ENCODE measurements around the gene WASL. TPM values are rescaled to one million over a fixed set of nuclear protein-coding genes. Genes with fewer than 3 reads are reported as not detected.
"Not testable (repeated sequence)": the region's sequence is repeated elsewhere in the genome, so short reads cannot be mapped to it uniquely, and the experiment has no call there.

Gene WASL
- total RNA-seq, 2 donors from 2014 or later, result 37.2 to 43.5 TPM

DNA sequence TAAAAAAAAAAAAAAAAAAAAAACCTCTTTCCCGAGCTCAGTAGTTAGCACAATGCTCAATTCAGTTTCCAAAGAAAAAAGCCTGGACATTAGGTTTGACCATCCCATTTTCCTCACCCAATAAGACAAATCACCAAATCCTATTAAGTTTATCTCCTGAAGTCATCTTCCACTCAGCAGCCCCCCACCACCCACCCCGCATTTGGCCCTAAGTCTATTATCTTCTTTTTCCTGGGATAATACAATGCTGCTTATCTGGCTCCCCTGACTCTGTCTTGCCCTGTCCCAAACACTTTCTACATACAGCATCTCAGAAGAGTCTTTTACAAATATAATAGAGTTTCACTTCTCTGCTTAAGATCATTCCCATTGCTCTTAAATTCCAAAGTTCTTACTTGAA is 110.9 kb downstream of the WASL start:
- no peak overlapping the region for H3K4me3 ChIP-seq
- no peak for DNase-seq (ENCODE audit: low spot score)
- TF ChIP-seq, protein P1, sequence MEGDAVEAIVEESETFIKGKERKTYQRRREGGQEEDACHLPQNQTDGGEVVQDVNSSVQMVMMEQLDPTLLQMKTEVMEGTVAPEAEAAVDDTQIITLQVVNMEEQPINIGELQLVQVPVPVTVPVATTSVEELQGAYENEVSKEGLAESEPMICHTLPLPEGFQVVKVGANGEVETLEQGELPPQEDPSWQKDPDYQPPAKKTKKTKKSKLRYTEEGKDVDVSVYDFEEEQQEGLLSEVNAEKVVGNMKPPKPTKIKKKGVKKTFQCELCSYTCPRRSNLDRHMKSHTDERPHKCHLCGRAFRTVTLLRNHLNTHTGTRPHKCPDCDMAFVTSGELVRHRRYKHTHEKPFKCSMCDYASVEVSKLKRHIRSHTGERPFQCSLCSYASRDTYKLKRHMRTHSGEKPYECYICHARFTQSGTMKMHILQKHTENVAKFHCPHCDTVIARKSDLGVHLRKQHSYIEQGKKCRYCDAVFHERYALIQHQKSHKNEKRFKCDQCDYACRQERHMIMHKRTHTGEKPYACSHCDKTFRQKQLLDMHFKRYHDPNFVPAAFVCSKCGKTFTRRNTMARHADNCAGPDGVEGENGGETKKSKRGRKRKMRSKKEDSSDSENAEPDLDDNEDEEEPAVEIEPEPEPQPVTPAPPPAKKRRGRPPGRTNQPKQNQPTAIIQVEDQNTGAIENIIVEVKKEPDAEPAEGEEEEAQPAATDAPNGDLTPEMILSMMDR (IDR thresholded peaks at IDR 0.05), result no peak
- H3K36me3 ChIP-seq, result no peaks in the 10 kb centered on the region
- H3K27ac ChIP-seq, result no peak overlapping the region
- H3K4me1 ChIP-seq (ENCODE audit: control insufficient read depth in 1 of 2, low read depth in 2 of 2), result no peaks in the 10 kb centered on the region
- no peak for ATAC-seq (ENCODE audit: insufficient number of reproducible peaks, low FRiP score, low read depth)
- H3K27me3 ChIP-seq (replicated peaks; ENCODE audit: insufficient read depth), result no peaks in the 10 kb centered on the region
- no peaks in the 10 kb centered on the region for H3K9me3 ChIP-seq

DNA sequence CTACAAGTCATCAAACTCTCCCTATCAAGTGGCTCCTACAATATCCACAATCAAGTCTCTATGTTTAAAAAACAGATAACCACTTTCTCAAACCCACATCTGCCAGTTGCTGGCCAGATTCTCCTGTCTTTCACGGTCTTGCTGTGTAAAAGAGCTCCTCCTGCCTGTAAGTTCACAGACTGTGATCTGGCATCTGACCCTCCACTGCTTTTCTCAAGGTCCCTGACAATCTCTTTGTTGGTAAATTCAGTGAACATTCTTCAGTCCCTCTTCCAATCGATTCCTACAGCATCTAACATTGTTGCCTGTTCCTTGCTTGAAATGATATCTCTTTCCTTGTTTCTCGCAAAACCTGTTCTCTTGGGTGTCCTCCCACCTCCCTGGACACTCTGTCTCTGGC is 111.6 kb downstream of the WASL start:
- TF ChIP-seq, protein P1 (IDR thresholded peaks at IDR 0.05), result no peak
- H3K36me3 ChIP-seq, result no peaks in the 10 kb centered on the region
- ATAC-seq (ENCODE audit: insufficient number of reproducible peaks, low FRiP score, low read depth), result no peak
- no peaks in the 10 kb centered on the region for H3K27me3 ChIP-seq (replicated peaks; ENCODE audit: insufficient read depth)
- no peak overlapping the region for H3K4me3 ChIP-seq
- no peak for DNase-seq (ENCODE audit: low spot score)
- no peak overlapping the region for H3K27ac ChIP-seq
- no peaks in the 10 kb centered on the region for H3K9me3 ChIP-seq
- H3K4me1 ChIP-seq (ENCODE audit: control insufficient read depth in 1 of 2, low read depth in 2 of 2), result no peaks in the 10 kb centered on the region

DNA sequence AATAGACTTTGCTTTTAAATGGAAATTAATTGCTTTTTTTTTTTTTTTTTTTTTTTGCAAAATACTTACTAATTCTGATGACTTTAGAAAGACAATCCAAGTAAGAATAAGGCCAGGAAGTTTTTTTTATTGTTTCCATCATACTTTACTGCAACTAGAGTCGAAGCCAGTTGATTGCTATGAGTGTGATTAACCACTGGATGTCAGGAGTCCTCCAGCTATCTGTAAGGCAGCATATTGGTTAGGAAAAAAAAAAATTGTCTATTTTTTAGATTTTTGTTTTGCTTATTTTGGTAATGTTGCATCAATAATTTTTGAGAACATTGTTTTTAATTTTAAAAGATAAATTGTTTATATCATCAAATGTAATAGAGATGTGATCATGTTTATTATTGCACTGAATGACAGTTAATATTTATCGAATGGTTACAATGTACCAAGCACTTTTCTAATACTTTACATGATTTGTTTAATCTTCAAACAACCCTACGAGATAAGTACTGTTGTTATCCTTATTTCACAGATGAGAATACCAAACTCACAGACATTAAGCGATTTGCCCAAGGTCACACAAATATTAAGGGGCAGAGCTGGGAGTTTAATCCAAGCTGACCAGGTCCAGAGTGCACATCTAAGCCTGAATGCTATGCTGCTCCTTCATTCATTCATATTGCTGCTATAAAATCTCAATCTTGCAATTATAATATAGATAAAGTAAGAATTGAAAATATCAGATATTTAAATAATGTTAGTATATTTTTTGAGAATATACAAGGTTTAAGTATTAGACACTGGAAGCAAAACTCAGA is 113.0 kb downstream of the WASL start:
- Histone ChIP-seq H3K27me3 (replicated peaks; ENCODE audit: insufficient read depth) (no peaks in the 10 kb centered on the region), H3K36me3 (no peaks in the 10 kb centered on the region), H3K4me3 (no peak overlapping the region), H3K27ac (no peak overlapping the region), H3K9me3 (no peaks in the 10 kb centered on the region), H3K4me1 (ENCODE audit: control insufficient read depth in 1 of 2, low read depth in 2 of 2) (no peaks in the 10 kb centered on the region)
- no peak for ATAC-seq (ENCODE audit: insufficient number of reproducible peaks, low FRiP score, low read depth)
- TF ChIP-seq, protein P1 (IDR thresholded peaks at IDR 0.05), result no peak
- DNase-seq (ENCODE audit: low spot score), result no peak

DNA sequence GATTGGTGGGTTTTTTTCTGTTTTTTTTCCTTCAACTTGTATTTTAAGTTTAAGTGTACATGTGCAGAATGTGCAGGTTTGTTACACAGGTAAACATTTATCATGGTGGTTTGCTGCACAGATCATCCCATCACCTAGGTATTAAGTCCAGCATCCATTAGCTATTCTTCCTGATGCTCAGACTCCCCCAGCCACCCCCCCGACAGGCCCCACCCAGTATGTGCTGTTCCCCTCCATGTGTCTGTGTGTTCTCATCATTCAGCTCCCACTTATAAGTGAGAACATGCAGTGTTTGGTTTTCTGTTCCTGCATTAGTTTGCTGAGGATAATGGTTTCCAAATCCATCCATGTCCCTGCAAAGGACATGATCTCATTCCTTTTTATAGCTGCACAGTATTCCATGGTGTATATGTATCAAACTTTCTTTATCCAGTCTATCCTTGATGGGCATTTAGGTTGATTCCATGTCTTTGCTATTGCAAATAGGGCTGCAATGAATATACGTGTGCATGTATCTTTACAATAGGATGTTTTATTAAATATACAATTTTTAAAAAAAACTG is 114.7 kb downstream of the WASL start:
- not testable (repeated sequence) for H3K27ac ChIP-seq; H3K9me3 ChIP-seq; H3K36me3 ChIP-seq; ATAC-seq (ENCODE audit: insufficient number of reproducible peaks, low FRiP score, low read depth); DNase-seq (ENCODE audit: low spot score); H3K4me1 ChIP-seq (ENCODE audit: control insufficient read depth in 1 of 2, low read depth in 2 of 2); H3K4me3 ChIP-seq; H3K27me3 ChIP-seq (replicated peaks; ENCODE audit: insufficient read depth)

- Histone ChIP-seq H3K27me3 (replicated peaks; ENCODE audit: insufficient read depth) (no peaks in the 10 kb centered on the region), H3K27ac (no peak overlapping the region), H3K4me1 (ENCODE audit: control insufficient read depth in 1 of 2, low read depth in 2 of 2) (no peaks in the 10 kb centered on the region), H3K4me3 (no peak overlapping the region), H3K36me3 (no peaks in the 10 kb centered on the region), H3K9me3 (no peaks in the 10 kb centered on the region)
- DNase-seq (ENCODE audit: low spot score), result no peak
- TF ChIP-seq, protein P1 (IDR thresholded peaks at IDR 0.05), result no peak
- no peak for ATAC-seq (ENCODE audit: insufficient number of reproducible peaks, low FRiP score, low read depth)
Measured at GRCh38 chr7:123633553-123633952, 115.2 kb downstream of the WASL start.
